NT2/D1 (cell line): ENCODE results near the gene ANKFN1.

ENCODE experiments used
- YY1 ChIP-seq: IDR thresholded peaks from 2 replicates; pipeline ENCODE4 v1.6.1; 2011; ENCODE audit not compliant: insufficient read length, insufficient read depth
- ZNF274 ChIP-seq: IDR thresholded peaks from 2 replicates; pipeline ENCODE4 v1.6.1; 2011; ENCODE audit warnings: mild to moderate bottlenecking, low read depth, low read length

DNA sequence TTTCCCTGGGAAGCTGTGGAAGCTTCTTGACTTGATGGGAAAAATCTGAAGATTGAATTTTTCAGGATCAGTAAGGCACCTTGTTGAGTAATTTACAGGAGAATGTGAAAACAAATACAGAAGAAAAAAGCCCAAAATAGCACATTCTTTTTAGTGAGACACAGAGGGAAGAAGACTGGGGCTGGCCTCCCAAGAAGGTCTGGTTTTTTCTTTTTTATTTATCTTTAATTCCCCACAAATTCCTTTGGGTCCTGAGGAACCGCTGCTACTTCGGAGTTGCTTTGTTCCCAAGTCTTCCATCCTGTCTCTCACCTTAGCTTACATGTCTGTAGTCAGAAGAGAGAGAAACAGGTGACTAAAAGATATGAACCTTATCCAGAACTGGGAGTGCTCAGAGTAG lies 273.6 kb downstream of the ANKFN1 start:
- TF ChIP-seq YY1 (no peak), ZNF274 (no peak)
